ENCODE measurements around the gene DPYSL3. TPM values are rescaled to one million over a fixed set of nuclear protein-coding genes. Genes with fewer than 3 reads are reported as not detected.

Gene DPYSL3
- total and polyA plus RNA-seq, 2 donors (not counting 3 experiments of a cell fraction or from before 2014, with no cell fraction given), result 80.3 to 146 TPM

GRCh38 chr5:147377682-147378081 lies 132.2 kb downstream of the DPYSL3 start:
- ChIA-PET CTCF (interaction anchor here (1.5 kb wide), 1 partner anchor 201 kb away, joined by 5 read pairs; no protein-coding TSS in a partner anchor), POLR2A (no interaction called here)
- no peak overlapping the region for H3K9ac ChIP-seq (replicated peaks; ENCODE audit: extremely low read depth, insufficient read depth, low read length)
- TF ChIP-seq FOS (IDR thresholded peaks at IDR 0.05; ENCODE audit: borderline replicate concordance, insufficient read depth, low read length), result no peak
- TF ChIP-seq GATA2 (IDR thresholded peaks at IDR 0.05; ENCODE audit: insufficient read depth, insufficient read length, low read depth, low read length), result no peak
- no peak for TF ChIP-seq POLR2A (IDR thresholded peaks at IDR 0.05; ENCODE audit: low read depth, low read length)
- TF ChIP-seq MYC (IDR thresholded peaks at IDR 0.05; ENCODE audit: low read depth, low read length), result no peak
- TF ChIP-seq POLR2AphosphoS5 (IDR thresholded peaks at IDR 0.05; ENCODE audit: insufficient read depth, low read depth, low read length), result no peak
- TF ChIP-seq, protein P1, sequence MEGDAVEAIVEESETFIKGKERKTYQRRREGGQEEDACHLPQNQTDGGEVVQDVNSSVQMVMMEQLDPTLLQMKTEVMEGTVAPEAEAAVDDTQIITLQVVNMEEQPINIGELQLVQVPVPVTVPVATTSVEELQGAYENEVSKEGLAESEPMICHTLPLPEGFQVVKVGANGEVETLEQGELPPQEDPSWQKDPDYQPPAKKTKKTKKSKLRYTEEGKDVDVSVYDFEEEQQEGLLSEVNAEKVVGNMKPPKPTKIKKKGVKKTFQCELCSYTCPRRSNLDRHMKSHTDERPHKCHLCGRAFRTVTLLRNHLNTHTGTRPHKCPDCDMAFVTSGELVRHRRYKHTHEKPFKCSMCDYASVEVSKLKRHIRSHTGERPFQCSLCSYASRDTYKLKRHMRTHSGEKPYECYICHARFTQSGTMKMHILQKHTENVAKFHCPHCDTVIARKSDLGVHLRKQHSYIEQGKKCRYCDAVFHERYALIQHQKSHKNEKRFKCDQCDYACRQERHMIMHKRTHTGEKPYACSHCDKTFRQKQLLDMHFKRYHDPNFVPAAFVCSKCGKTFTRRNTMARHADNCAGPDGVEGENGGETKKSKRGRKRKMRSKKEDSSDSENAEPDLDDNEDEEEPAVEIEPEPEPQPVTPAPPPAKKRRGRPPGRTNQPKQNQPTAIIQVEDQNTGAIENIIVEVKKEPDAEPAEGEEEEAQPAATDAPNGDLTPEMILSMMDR (IDR thresholded peaks at IDR 0.05; ENCODE audit: extremely low read depth in 1 of 2, insufficient read depth in 1 of 2, low read depth in 1 of 2, low read length in 2 of 2), result no peak
- TF ChIP-seq, protein P2, sequence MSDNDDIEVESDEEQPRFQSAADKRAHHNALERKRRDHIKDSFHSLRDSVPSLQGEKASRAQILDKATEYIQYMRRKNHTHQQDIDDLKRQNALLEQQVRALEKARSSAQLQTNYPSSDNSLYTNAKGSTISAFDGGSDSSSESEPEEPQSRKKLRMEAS (IDR thresholded peaks at IDR 0.05; ENCODE audit: insufficient read depth, insufficient read length), result no peak
- TF ChIP-seq EZH2 (IDR thresholded peaks at IDR 0.05; ENCODE audit: borderline replicate concordance, low read depth, low read length, severe bottlenecking), result no peak
- no peak for TF ChIP-seq JUN (IDR thresholded peaks at IDR 0.05; ENCODE audit: borderline replicate concordance, insufficient read depth, insufficient read length, low read depth)
- no peaks in the 10 kb centered on the region for H3K4me1 ChIP-seq (ENCODE audit: control insufficient read depth, extremely low read depth, insufficient read depth, low read length)
- intact Hi-C loops (cut with micrococcal nuclease), result no loop called here
- FAIRE-seq (no peak), DNase-seq (ENCODE audit: low read depth, low spot score) (no peak)
- H3K79me2 ChIP-seq (ENCODE audit: control insufficient read depth, insufficient read depth, low read length), result no peaks in the 10 kb centered on the region
- H3K9me3 ChIP-seq (replicated peaks; ENCODE audit: control insufficient read depth, insufficient read depth, low read length), result no peaks in the 10 kb centered on the region
- H4K20me1 ChIP-seq (replicated peaks; ENCODE audit: control insufficient read depth, extremely low read depth, insufficient read depth, low read length), result no peaks in the 10 kb centered on the region
- no peak overlapping the region for H3K27ac ChIP-seq (ENCODE audit: insufficient read depth, low read depth, low read length)
- no TSS peak for BruUV-seq (replicated peaks)
- no peak overlapping the region for H3K4me3 ChIP-seq (replicated peaks in 1 of 3; ENCODE audit: insufficient read depth in 1 of 3, low read depth in 1 of 3, low read length in 3 of 3)
- no peaks in the 10 kb centered on the region for H3K36me3 ChIP-seq (ENCODE audit: control insufficient read depth in 2 of 2, extremely low read depth in 1 of 2, insufficient read depth in 2 of 2, low read length in 2 of 2)
- H3K9me1 ChIP-seq (replicated peaks; ENCODE audit: control insufficient read depth, extremely low read depth, insufficient read depth, low read length), result no peaks in the 10 kb centered on the region
- no peak overlapping the region for H2AFZ ChIP-seq (ENCODE audit: low read depth, low read length)
- H3K4me2 ChIP-seq (ENCODE audit: insufficient read depth, low read length), result no peak overlapping the region
- H3K27me3 ChIP-seq (ENCODE audit: control insufficient read depth in 2 of 2, insufficient read depth in 2 of 2, low read length in 2 of 2), result peaks cover 3 to 5% of the 10 kb centered on the region in 2 experiments
- dilution Hi-C loops (cut with MboI; ENCODE audit: extremely low pct_ligation_motif_present, low sequenced_read_pairs), result no loop called here
